LoVo (cell line): ENCODE results near the gene TFAP2E.
"Not testable (repeated sequence)": the region's sequence is repeated elsewhere in the genome, so short reads cannot be mapped to it uniquely, and the experiment has no call there.

ENCODE experiments used
- DNase-seq: peaks from one replicate; pipeline ENCODE4 v3.0.0-alpha.2; 2016; ENCODE audit warnings: low spot score

TFAP2E gene

DNA sequence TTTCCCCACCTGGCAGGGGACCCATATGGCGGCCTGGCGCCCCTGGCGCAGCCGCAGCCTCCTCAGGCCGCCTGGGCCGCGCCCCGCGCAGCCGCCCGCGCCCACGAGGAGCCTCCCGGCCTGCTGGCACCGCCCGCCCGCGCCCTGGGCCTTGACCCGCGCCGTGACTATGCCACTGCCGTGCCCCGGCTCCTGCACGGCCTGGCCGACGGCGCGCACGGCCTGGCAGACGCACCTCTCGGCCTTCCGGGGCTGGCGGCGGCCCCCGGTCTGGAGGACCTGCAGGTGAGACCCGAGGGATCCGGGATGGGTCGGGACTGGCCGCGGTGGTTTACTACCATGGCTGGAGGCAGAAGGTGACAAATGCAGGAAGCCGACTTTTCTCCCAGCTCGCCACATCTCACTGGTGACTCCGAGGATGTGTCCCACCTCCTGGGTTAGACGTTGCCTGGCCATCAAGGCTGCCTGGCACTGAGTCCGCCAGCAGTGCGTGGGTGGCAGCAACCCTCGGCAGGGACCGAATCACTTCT, 1.1 kb downstream of the TFAP2E start:
- DNase-seq, result no peak

GRCh38 chr1:35574655-35575415, 1.7 kb downstream of the TFAP2E start:
- no peak for DNase-seq

- DNase-seq, result no peak
Observed at GRCh38 chr1:35575416-35575958, 2.4 kb downstream of the TFAP2E start.

- no peak for DNase-seq
Observed at GRCh38 chr1:35576061-35576765, 3.1 kb downstream of the TFAP2E start.

DNA sequence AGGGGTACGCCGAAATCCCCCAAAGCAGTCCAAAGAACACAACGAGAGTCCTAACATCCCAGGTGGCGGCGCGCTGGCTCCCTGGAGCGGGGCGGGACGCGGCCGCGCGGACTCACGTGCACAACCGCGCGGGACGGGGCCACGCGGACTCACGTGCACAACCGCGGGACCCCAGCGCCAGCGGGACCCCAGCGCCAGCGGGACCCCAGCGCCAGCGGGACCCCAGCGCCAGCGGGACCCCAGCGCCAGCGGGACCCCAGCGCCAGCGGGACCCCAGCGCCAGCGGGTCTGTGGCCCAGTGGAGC, 3.6 kb downstream of the TFAP2E start:
- not testable (repeated sequence) for DNase-seq

GRCh38 chr1:35577071-35577998, 4.2 kb downstream of the TFAP2E start:
- no peak for DNase-seq

DNA sequence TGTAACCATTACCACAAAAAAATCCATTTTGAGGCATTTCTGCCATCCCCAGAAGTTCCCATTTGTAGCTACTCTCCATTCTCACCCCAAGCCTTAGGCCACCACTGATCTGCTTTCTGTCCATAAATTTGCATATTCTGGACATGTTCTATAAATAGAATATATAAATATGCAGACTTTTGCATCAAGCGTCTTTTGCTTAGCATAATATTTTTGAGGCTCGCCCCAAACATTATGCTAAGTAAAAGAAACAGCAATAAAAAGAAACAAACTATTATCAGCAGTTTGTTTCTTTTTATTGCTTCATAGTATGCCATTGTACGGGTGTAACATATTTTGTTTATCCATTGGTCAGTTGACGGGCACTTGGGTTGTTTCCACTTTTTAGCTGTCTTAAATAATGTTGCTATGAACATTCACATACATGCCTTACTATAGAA, 7.9 kb downstream of the TFAP2E start:
- DNase-seq, result no peak

GRCh38 chr1:35581621-35582020, 8.5 kb downstream of the TFAP2E start:
- not testable (repeated sequence) for DNase-seq

DNA sequence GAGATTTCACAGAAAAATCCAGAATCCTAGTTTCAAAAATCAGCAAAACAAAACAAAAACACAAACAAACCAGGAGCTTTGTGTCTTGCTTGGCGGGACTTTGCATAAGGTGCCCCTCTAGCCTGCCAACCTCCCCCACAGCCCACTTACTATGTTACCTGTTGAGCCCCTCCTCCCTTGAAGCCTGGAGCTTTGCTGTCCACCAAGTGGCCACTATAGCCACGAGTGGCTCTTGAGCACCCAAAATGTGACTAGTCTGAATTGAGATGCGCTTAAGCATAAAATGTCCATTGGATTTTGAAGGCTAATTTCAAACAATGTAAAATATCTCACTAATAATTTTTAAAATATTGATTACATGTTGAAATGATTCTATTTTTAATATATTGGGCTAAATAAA, 12.2 kb downstream of the TFAP2E start:
- DNase-seq, result no peak

- not testable (repeated sequence) for DNase-seq
Observed at GRCh38 chr1:35585805-35586204, 12.7 kb downstream of the TFAP2E start.

GRCh38 chr1:35586808-35587207, 13.7 kb downstream of the TFAP2E start:
- DNase-seq, result no peak

GRCh38 chr1:35587736-35588135, 14.6 kb downstream of the TFAP2E start:
- DNase-seq, result no peak

DNA sequence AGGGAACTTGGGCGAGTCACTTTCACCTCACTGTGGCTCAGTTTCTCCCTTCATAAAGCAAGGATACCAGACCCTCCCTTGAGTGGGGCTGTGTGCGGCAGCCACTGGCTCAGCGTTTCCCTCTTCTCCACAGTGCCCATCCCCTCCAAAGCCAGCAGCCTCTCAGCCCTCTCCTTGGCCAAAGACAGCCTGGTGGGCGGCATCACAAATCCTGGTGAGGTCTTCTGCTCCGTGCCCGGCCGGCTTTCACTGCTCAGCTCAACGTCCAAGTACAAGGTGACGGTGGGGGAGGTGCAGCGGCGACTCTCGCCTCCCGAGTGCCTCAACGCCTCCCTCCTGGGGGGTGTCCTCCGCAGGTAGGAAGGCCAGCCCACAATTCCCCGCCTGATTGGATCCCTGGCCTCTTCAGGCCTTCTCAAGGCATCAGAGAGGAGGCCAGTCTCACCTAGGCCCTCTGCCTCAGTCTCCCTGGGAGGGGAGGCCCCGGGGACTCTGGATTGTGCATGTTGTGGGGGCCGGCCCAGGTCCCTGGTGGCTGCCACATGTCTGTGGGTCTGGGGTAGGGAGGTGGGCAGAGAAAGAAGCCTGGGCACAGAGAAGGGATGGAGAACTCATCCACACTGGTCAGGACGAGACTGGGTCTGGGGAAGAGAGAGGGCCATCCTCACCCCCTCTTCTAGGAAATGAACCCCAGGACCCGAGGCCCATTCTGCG, 15.2 kb downstream of the TFAP2E start:
- DNase-seq, result no peak

DNA sequence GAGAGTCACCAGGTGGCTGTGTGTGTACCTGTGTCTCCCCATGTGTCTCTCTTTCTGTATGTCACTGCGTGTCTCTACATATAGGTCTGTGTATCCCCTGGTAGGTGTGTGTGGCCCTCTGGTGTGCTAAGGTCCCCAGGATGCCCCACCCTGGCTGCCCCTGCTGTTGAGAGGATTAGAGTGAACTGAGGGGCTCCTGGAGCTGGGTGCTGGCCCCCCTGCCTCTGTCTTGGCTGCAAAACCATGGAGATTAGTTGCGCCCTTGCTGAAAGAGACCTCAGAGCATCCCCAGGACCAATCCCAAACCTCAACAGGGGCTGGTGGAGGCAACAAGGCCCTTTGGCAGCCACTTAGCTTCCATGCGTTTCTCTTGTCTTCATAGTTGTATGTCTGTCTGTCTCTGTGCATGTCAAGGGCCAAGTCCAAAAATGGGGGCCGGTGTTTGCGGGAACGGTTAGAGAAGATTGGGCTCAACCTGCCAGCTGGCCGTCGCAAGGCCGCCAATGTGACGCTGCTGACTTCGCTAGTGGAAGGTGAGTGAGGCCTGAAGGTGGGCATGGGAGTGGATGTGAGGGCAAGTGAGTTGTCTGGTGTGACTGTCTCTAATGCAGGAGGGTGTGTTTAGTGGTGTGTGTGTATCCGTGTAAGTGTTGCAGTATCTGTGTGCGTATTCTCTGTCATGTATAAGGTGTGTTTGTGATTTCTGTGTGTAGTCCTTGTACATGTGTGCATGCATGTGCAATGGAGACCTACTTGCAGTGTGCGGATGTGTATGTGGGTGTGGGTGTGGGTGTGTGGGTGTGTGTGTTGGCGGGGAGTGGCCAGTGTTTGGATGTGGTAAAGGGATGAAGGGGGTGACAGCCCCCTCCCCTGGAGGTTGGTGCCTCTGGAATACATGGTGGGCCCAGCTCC, 16.7 kb downstream of the TFAP2E start:
- no peak for DNase-seq

DNA sequence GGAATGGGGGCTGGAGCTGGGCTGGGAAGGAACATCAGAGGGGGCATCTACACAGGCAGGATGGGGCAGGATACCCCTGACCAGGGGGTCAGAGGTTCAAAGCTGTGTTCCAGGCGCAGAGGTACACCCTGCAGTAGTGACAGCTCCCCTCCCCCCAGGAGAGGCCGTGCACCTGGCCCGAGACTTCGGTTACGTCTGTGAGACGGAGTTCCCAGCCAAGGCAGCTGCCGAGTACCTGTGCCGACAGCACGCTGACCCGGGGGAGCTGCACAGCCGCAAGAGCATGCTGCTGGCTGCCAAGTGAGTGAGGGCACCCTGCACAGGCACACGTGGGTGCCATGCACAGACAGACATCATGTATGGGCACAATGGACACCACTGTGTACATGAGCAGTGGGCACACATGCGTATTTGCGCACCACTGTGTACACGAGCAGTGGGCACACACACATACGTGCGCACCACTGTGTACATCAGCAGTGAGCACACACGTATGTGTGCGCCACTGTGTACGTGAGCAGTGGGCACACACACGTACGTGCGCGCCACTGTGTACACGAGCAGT, 17.4 kb downstream of the TFAP2E start:
- no peak for DNase-seq

- DNase-seq, result no peak
Observed at GRCh38 chr1:35591211-35591610, 18.1 kb downstream of the TFAP2E start.

DNA sequence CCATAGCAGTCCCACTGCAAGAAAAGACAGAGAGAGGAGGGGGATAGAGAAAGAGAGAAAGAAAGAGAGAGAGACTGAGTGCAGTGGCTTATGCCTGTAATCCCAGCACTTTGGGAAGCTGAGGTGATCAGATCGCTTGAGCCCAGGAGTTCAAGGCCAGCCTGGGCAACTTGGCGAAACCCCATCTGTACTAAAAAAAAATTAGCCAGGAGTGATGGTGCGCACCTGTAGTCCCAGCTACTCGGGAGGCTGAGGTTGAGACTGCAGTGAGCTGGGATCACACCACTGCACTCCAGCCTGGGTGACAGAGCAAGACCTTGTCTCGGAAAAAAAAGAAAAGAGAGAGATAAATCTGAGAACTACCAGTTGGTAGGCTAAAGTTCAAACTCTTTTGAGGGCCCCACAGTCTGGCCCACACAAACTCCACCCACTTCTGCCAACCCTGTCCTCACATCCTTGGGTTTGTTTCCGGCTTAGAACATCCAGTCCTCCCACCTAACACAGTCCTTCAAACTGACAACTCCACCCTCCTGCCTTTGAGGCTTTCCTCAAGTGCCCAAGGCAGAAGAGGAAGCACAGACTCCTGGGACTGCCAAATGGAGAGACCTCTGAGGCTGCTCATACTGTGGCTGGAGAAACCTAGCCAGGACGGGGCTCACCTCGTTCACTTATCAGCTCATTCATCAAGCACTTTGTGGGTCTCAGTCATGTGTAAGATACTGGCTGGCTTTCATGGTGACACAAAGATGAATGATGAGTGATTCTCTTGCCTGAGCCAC, 20.1 kb downstream of the TFAP2E start:
- no peak for DNase-seq

DNA sequence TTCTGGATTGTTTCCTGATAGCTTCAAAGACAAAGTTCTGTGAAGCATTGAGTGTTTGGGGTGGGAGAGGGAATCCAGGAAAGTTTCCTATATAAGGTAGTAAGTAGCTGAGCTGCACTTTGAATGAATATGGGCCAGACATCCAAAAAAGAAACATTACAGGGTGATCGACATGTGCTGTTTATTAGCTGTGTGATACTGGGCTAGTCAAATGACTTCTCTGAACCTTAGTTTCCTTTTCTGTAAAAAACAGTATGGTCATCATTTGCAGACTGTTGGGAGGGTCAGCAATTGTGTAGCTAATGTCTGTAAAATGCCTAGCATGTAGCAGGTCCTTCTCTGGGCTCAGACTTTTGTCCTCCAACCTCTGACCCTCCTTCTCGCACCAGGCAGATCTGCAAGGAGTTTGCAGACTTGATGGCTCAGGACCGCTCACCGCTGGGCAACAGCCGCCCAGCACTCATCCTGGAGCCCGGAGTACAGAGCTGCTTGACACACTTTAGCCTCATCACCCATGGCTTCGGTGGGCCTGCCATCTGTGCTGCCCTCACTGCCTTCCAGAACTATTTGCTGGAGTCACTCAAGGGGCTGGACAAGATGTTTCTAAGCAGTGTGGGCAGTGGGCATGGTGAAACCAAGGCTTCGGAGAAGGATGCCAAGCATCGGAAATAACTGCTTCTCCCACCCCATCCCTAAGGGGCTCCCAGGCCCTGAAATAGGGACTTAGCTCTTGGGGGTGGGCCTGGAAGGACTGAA, 21.1 kb downstream of the TFAP2E start:
- DNase-seq, result no peak
